WTC11 (cell line): Measurements from ENCODE around the gene KCTD2. TPM values are rescaled to one million over a fixed set of nuclear protein-coding genes. Genes with fewer than 3 reads are reported as not detected.

Source experiments
- ATAC-seq: fragments of 200-7000 bp; cut with Tn5 transposase; 2 replicates; pipeline ENCODE4 v1.10.0; 2021; ENCODE audit warnings: mild to moderate bottlenecking, moderate library complexity
- CTCF ChIA-PET: fragments of 300-600 bp; sonication (Branson Sonifier 250); formaldehyde crosslinking; loops from one replicate; lab custom pipeline; 2021; ENCODE audit warnings: antibody characterized with exemption; lab: Charles Lee
- POLR2A ChIA-PET: fragments of 350-600 bp; sonication (Branson Sonifier 250); formaldehyde crosslinking; loops from one replicate; lab custom pipeline; 2021; ENCODE audit warnings: antibody characterized with exemption; lab: Charles Lee
- DNase-seq: peaks from one replicate; pipeline ENCODE4 v3.0.0; 2021; ENCODE audit warnings: low spot score
- H3K27ac Mint-ChIP-seq: 2 replicates; pipeline ENCODE4 v1.8.0; 2021; ENCODE audit warnings: mixed read lengths
- H3K27me3 Mint-ChIP-seq: 2 replicates; pipeline ENCODE4 v1.8.0; 2021; ENCODE audit warnings: low read depth, mild to moderate bottlenecking, moderate library complexity, mixed read lengths
- H3K36me3 Mint-ChIP-seq: 2 replicates; pipeline ENCODE4 v1.8.0; 2021; ENCODE audit warnings: mixed read lengths
- H3K4me1 Mint-ChIP-seq: 2 replicates; pipeline ENCODE4 v1.8.0; 2022; ENCODE audit warnings: mixed read lengths
- H3K4me3 Mint-ChIP-seq: 2 replicates; pipeline ENCODE4 v1.8.0; 2021; ENCODE audit warnings: mild to moderate bottlenecking, moderate library complexity, mixed read lengths
- H3K9me3 Mint-ChIP-seq: 2 replicates; pipeline ENCODE4 v1.8.0; 2021; ENCODE audit warnings: mixed read lengths
- AR ChIP-seq: fragments of 250-450 bp; sonication (Bioruptor Pico); IDR thresholded peaks from 2 replicates; pipeline ENCODE4 v1.9.0; 2021; ENCODE audit warnings: mild to moderate bottlenecking
- ATF3 ChIP-seq: sonication (generic); formaldehyde crosslinking; conservative IDR thresholded peaks from 2 replicates; pipeline ENCODE4 v1.8.1; 2022; ENCODE audit warnings: mild to moderate bottlenecking, missing genetic modification reagents
- CDX4 ChIP-seq: fragments of 250-450 bp; sonication (Bioruptor Pico); IDR thresholded peaks from 2 replicates; pipeline ENCODE4 v1.9.0; 2021; ENCODE audit warnings: moderate library complexity, mild to moderate bottlenecking, inconsistent platforms, borderline replicate concordance
- CREM ChIP-seq: sonication (generic); formaldehyde crosslinking; IDR thresholded peaks from 2 replicates; pipeline ENCODE4 v1.8.1; 2022; ENCODE audit warnings: mild to moderate bottlenecking, missing genetic modification reagents, moderate library complexity
- E2F1 ChIP-seq: sonication (generic); formaldehyde crosslinking; IDR thresholded peaks from 2 replicates; pipeline ENCODE4 v1.8.0; 2022; ENCODE audit warnings: mild to moderate bottlenecking, missing genetic modification reagents
- ELF4 ChIP-seq: sonication (generic); formaldehyde crosslinking; IDR thresholded peaks from 2 replicates; pipeline ENCODE4 v1.8.1; 2022; ENCODE audit warnings: low read depth, mild to moderate bottlenecking, moderate library complexity, missing genetic modification reagents
- ERG ChIP-seq: fragments of 250-450 bp; sonication (Bioruptor Pico); IDR thresholded peaks from 2 replicates; pipeline ENCODE4 v1.8.0; 2021; ENCODE audit warnings: mild to moderate bottlenecking
- GTF2I ChIP-seq: fragments of 250-450 bp; sonication (Bioruptor Pico); conservative IDR thresholded peaks from 2 replicates; pipeline ENCODE4 v1.4.0; 2021; ENCODE audit warnings: mild to moderate bottlenecking
- HMGA2 ChIP-seq: fragments of 250-450 bp; sonication (Bioruptor Pico); IDR thresholded peaks from 2 replicates; pipeline ENCODE4 v1.4.0; 2021; ENCODE audit warnings: mild to moderate bottlenecking, moderate library complexity
- HMGXB4 ChIP-seq: sonication (generic); formaldehyde crosslinking; IDR thresholded peaks from 2 replicates; pipeline ENCODE4 v1.8.1; 2023; ENCODE audit warnings: mild to moderate bottlenecking, moderate library complexity, missing genetic modification reagents
- MXD4 ChIP-seq: fragments of 250-450 bp; sonication (Bioruptor Pico); IDR thresholded peaks from 2 replicates; pipeline ENCODE4 v1.8.0; 2021; ENCODE audit warnings: mild to moderate bottlenecking, moderate library complexity, borderline replicate concordance
- MYBL2 ChIP-seq: sonication (generic); formaldehyde crosslinking; IDR thresholded peaks from 2 replicates; pipeline ENCODE4 v1.8.1; 2023; ENCODE audit warnings: mild to moderate bottlenecking, moderate library complexity, missing genetic modification reagents
- NFE2L1 ChIP-seq: sonication (generic); formaldehyde crosslinking; IDR thresholded peaks from 2 replicates; pipeline ENCODE4 v1.8.1; 2023; ENCODE audit warnings: missing genetic modification reagents
- NR1H2 ChIP-seq: sonication (generic); formaldehyde crosslinking; IDR thresholded peaks from 2 replicates; pipeline ENCODE4 v1.9.0; 2021; ENCODE audit warnings: mild to moderate bottlenecking, moderate library complexity, missing genetic modification reagents
- SMAD3 ChIP-seq: sonication (generic); formaldehyde crosslinking; IDR thresholded peaks from 2 replicates; pipeline ENCODE4 v1.8.0; 2022; ENCODE audit warnings: missing genetic modification reagents, mild to moderate bottlenecking, borderline replicate concordance
- SOX15 ChIP-seq: fragments of 250-450 bp; sonication (Bioruptor Pico); IDR thresholded peaks from 2 replicates; pipeline ENCODE4 v1.9.0; 2021; ENCODE audit warnings: mild to moderate bottlenecking
- ZNF317 ChIP-seq: sonication (generic); formaldehyde crosslinking; IDR thresholded peaks from 2 replicates; pipeline ENCODE4 v1.8.1; 2023; ENCODE audit warnings: low read depth, mild to moderate bottlenecking, moderate library complexity, missing genetic modification reagents, borderline replicate concordance
- ZNF396 ChIP-seq: fragments of 250-450 bp; sonication (Bioruptor Pico); IDR thresholded peaks from 2 replicates; pipeline ENCODE4 v1.8.0; 2021; ENCODE audit warnings: mild to moderate bottlenecking, moderate library complexity, borderline replicate concordance
- ZNF532 ChIP-seq: fragments of 250-450 bp; sonication (Bioruptor Pico); IDR thresholded peaks from 2 replicates; pipeline ENCODE4 v1.9.0; 2021; ENCODE audit warnings: mild to moderate bottlenecking, borderline replicate concordance
- total RNA-seq: library from RNA; stranded (reverse); gene quantifications from 3 replicates; pipeline ENCODE4 v1.2.3, GENCODE V29; 2021

KCTD2 gene
- total RNA-seq, 1 experiment from 2014 or later = 31.3 TPM

GRCh38 chr17:75019146-75019545 lies 27.9 kb upstream of the KCTD2 start:
- no peak for DNase-seq
- H3K9me3 Mint-ChIP-seq = no peaks in the 10 kb centered on the region
- ChIA-PET CTCF (interaction anchor here (0.8 to 1.3 kb wide), 3 partner anchors 16 to 61 kb away, joined by 3 to 10 read pairs (median 3); no protein-coding TSS in a partner anchor), POLR2A (no interaction called here)
- H3K4me1 Mint-ChIP-seq = no peaks in the 10 kb centered on the region
- no peaks in the 10 kb centered on the region for H3K27me3 Mint-ChIP-seq
- H3K27ac Mint-ChIP-seq = no peak overlapping the region
- H3K4me3 Mint-ChIP-seq = no peak overlapping the region
- H3K36me3 Mint-ChIP-seq = peaks cover 35% of the 10 kb centered on the region
- ATAC-seq = no peak
- TF ChIP-seq ELF4 (no peak), ZNF317 (CRISPR knock-in tag) (no peak)

GRCh38 chr17:75019710-75020109 lies 27.3 kb upstream of the KCTD2 start:
- H3K27me3 Mint-ChIP-seq = no peaks in the 10 kb centered on the region
- H3K9me3 Mint-ChIP-seq = peaks cover 3% of the 10 kb centered on the region
- H3K36me3 Mint-ChIP-seq = peaks cover 38% of the 10 kb centered on the region
- H3K27ac Mint-ChIP-seq = no peak overlapping the region
- H3K4me1 Mint-ChIP-seq = no peaks in the 10 kb centered on the region
- DNase-seq (no peak), ATAC-seq (no peak)
- TF ChIP-seq ERG (CRISPR knock-in tag) (no peak), ZNF396 (CRISPR knock-in tag) (no peak), ZNF532 (no peak), MXD4 (no peak), SOX15 (CRISPR knock-in tag) (no peak), HMGXB4 (CRISPR knock-in tag) (no peak), NFE2L1 (CRISPR knock-in tag) (no peak), ZNF317 (CRISPR knock-in tag) (no peak), CDX4 (no peak)
- H3K4me3 Mint-ChIP-seq = no peak overlapping the region
- POLR2A ChIA-PET = no interaction called here
- CTCF ChIA-PET = interaction anchor here (0.8 to 1.3 kb wide), 2 partner anchors 59 to 62 kb away, joined by 3 to 10 read pairs; no protein-coding TSS in a partner anchor

- POLR2A ChIA-PET = no interaction called here
- no peaks in the 10 kb centered on the region for H3K4me1 Mint-ChIP-seq
- TF ChIP-seq CREM (CRISPR knock-in tag) (no peak), MYBL2 (CRISPR knock-in tag) (no peak), E2F1 (CRISPR knock-in tag) (no peak), SOX15 (CRISPR knock-in tag) (no peak), ATF3 (CRISPR knock-in tag) (no peak), AR (CRISPR knock-in tag) (no peak), HMGA2 (CRISPR knock-in tag) (no peak), NR1H2 (CRISPR knock-in tag) (no peak), GTF2I (CRISPR knock-in tag) (no peak), SMAD3 (CRISPR knock-in tag) (no peak)
Measured at GRCh38 chr17:75020331-75021110, 26.5 kb upstream of the KCTD2 start.

More at GRCh38 chr17:75020331-75021110, 26.5 kb upstream of the KCTD2 start:
- CTCF ChIA-PET = no interaction called here
- no peak overlapping the region for H3K4me3 Mint-ChIP-seq
- H3K27me3 Mint-ChIP-seq = no peaks in the 10 kb centered on the region
- H3K9me3 Mint-ChIP-seq = peaks cover 11% of the 10 kb centered on the region
- no peak for DNase-seq
- peak overlapping the region; percentile 49; the same call in 1 of the 2 replicates for H3K27ac Mint-ChIP-seq
- peaks cover 46% of the 10 kb centered on the region for H3K36me3 Mint-ChIP-seq
- no peak for ATAC-seq
